Activated CD8-positive, alpha-beta memory T cell treated with anti-CD3 and anti-CD28 coated beads for 36 hours (primary cell): ENCODE measurements around the gene ZNF630. TPM values are rescaled to one million over a fixed set of nuclear protein-coding genes. Genes with fewer than 3 reads are reported as not detected.
"Not testable (repeated sequence)": the region's sequence is repeated elsewhere in the genome, so short reads cannot be mapped to it uniquely, and the experiment has no call there.

Source experiments
- CTCF ChIA-PET: fragments of 350-600 bp; sonication (Branson Sonifier 250); formaldehyde crosslinking; loops from one replicate; lab custom pipeline; 2021; ENCODE audit warnings: antibody characterized with exemption; lab: Charles Lee
- POLR2A ChIA-PET: fragments of 350-600 bp; sonication (Branson Sonifier 250); formaldehyde crosslinking; loops from one replicate; lab custom pipeline; 2021; ENCODE audit warnings: antibody characterized with exemption; lab: Charles Lee
- total RNA-seq, 2 experiments: library from RNA; stranded (reverse); gene quantifications; one replicate each; pipeline ENCODE4 v1.2.3, GENCODE V29; 2021

The ZNF630 gene
- total RNA-seq, 2 experiments from 2014 or later, result 1.3 to 2.0 TPM

- POLR2A ChIA-PET, result no interaction called here
- CTCF ChIA-PET, result interaction anchor here (1.1 kb wide), 1 partner anchor 176 kb away, joined by 3 read pairs; no protein-coding TSS in a partner anchor
Observed at GRCh38 chrX:48035891-48036290, 35.5 kb downstream of the ZNF630 start.

GRCh38 chrX:48030641-48031173, 40.7 kb downstream of the ZNF630 start:
- CTCF ChIA-PET, result interaction anchor here (0.6 kb wide), 1 partner anchor 187 kb away, joined by 3 read pairs; no protein-coding TSS in a partner anchor
- POLR2A ChIA-PET, result not testable (repeated sequence)

DNA sequence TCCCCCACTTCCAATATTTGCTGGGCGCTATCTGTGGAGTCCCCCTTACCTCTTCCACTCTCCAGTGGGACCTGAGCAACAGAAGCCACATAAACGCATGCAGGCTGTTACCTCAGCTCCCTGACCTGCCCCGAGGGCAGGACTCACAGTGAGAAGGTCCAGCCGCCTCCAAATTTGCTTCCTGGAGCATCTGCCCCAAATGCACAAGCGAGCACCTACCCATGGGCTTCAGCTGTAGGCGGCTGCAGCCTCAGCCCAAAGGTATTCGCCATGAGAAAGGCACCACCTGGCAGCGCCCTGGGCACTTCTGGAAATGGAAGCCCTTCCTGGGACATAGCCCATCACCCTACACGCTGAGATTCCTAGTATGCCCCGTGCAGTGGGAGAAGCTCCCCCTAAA, 41.2 kb downstream of the ZNF630 start:
- ChIA-PET POLR2A (no interaction called here), CTCF (interaction anchor here (0.6 kb wide), 1 partner anchor 186 kb away, joined by 3 read pairs; no protein-coding TSS in a partner anchor)

DNA sequence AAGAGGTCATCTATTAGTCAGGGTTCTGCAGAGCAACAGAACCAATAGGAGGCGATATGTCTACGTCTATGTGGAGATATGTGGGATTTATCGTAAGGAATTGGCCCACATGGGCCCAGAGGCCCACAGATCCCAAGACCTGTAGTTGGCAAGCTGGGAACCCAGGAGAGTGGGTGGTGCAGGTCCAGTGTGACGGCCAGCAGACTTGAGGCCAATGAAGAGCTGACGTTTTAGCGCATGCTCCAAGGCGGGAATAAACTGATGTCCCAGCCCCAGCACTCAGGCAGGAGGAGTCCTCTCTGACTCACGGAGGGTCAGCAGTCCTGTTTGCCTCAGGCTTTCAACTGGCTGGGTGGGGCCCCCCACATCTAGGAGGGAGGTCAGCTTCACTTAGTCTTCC, 43.3 kb downstream of the ZNF630 start:
- POLR2A ChIA-PET, result no interaction called here
- CTCF ChIA-PET, result interaction anchor here (1.4 to 2.7 kb wide), 3 partner anchors 69 to 196 kb away, joined by 3 to 8 read pairs (median 8); no protein-coding TSS in a partner anchor

- POLR2A ChIA-PET, result not testable (repeated sequence)
- CTCF ChIA-PET, result interaction anchor here (0.6 to 2.7 kb wide), 8 partner anchors 55 to 1158 kb away, joined by 3 to 8 read pairs (median 3); no protein-coding TSS in a partner anchor
Observed at GRCh38 chrX:48027545-48027944, 43.9 kb downstream of the ZNF630 start.

GRCh38 chrX:48025561-48025960, 45.9 kb downstream of the ZNF630 start:
- POLR2A ChIA-PET, result no interaction called here
- CTCF ChIA-PET, result no interaction called here

GRCh38 chrX:48022738-48023137, 48.7 kb downstream of the ZNF630 start:
- ChIA-PET CTCF (no interaction called here), POLR2A (no interaction called here)

- POLR2A ChIA-PET, result no interaction called here
- CTCF ChIA-PET, result no interaction called here
Observed at GRCh38 chrX:48022100-48022499, 49.3 kb downstream of the ZNF630 start.

DNA sequence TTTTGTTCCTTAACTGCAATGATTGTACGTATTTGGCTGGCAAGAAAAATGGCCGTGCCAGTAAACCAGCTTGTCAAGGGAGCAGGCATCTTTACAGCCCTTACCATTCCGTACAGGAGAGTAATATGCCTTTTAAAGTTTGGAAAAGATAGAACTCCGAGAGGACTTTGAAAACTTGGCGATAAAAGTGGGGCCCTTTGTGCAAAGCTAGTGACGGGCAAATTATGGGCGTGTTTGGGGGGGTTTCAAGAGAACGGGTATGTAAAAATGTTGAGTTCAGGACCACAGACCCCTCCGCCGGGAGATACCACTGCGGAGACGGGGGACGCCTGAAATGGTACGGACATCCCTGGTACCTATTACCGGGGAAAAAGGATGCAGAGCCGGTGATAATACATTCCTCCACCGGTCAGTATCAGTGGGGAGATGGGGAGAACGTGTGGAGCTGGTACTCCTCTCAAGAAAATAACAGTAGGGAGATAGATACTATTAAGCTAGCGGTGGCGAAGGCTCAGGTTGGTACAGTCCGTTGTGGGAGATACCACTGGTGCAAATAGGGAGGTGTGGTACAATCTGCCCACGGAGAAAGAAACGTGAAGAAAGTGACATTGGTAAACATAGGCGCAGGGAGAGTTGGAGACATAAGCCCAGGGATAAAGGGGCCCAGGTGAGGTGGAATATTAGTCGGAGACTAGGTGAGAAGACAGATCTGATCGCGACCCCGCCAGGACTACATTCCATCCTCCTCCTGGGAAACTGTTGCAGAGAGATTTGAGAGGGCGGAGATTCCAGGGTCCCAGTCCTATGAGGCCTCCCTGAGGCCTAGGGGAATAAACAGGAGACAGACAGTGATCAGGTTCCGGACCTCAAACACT, 50.2 kb downstream of the ZNF630 start:
- ChIA-PET CTCF (no interaction called here), POLR2A (no interaction called here)

DNA sequence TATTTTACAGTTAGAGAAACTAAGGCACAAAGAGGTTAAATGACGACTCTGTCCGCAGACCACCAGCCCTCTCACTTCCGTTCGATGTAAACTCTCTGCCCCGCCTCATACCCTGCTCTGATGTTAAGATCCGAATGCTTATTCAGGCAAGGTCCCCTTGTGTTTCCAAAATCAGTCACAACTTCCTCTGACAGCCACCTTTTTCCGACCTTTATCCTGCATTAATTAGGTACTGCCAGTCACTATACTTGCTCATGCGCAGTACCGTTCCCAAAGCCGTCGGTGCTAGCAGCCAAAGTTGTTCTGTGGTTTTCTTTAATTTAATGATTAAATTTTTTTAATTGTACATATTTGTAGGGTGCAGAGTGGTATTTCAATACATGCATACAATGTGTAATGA, 51.0 kb downstream of the ZNF630 start:
- CTCF ChIA-PET, POLR2A ChIA-PET: not testable (repeated sequence)

- POLR2A ChIA-PET, CTCF ChIA-PET: not testable (repeated sequence)
Observed at GRCh38 chrX:48019892-48020291, 51.5 kb downstream of the ZNF630 start.

DNA sequence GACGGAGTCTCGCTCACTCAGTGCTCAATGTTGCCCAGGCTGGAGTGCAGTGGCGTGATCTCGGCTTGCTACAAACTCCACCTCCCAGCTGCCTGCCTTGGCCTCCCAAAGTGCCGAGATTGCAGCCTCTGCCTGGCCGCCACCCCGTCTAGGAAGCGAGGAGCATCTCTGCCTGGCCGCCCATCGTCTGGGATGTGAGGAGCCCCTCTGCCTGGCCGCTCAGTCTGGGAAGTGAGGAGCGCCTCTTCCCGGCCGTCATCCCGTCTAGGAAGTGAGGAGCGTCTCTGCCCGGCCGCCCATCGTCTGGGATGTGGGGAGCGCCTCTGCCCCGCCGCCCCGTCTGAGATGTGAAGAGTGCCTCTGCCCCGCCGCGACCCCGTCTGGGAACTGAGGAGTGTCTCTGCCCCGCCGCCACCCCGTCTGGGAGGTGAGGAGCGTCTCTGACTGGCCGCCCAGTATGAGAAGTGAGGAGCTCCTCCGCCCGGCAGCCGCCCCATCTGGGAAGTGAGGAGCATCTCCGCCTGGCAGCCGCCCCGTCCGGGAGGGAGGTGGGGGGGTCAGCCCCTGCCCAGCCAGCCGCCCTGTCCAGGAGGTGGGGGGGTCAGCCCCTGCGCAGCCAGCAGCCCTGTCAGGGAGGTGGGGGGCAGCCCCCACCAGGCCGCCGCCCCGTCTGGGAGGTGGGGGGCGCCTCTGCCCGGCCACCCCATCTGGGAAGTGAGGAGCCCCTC, 54.7 kb downstream of the ZNF630 start:
- CTCF ChIA-PET, POLR2A ChIA-PET: not testable (repeated sequence)

DNA sequence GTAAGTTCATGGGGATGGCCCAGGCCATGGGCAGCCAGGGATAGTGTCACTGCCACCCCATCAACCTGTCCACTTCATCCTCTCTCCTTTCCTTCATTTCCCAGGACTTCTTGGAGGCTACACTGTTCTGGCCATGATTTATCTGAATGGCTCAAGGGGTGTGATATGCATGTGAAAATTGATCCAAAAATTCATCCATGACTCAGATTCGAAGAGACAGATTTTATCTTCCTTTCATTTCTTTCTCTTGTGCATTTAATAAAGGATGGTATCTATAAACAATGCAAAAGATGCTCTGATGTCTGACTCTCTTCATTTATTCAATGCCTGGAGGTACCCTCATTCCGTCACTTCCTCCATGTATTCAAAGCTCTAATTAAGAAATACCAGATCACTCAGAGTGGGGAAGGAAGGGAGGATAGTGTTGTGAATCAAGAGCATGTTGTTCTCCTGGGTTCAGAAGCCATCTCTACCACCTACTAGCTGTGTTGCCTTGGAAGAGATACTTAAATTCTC, 61.9 kb downstream of the ZNF630 start:
- CTCF ChIA-PET, POLR2A ChIA-PET: not testable (repeated sequence)

Other genes with a start within 250 kb of the ZNF630 start
- gene ZNF81, start 234.7 kb downstream of the ZNF630 start, total RNA-seq, result 1 to 10 TPM; 5.5 to 5.7 TPM
- gene ZNF182, start 67.7 kb downstream of the ZNF630 start, total RNA-seq, result 1 to 10 TPM; 6.7 to 6.9 TPM
- not detected for gene SPACA5, start 64.7 kb downstream of the ZNF630 start, total RNA-seq
- not detected for gene SPACA5B, start 59.0 kb upstream of the ZNF630 start, total RNA-seq
- not detected for gene SSX5, start 125.2 kb upstream of the ZNF630 start, total RNA-seq
- gene SSX1, start 183.8 kb upstream of the ZNF630 start, total RNA-seq, result not detected